HG02973 (cell line): ENCODE data around the gene LSP1.

Experiments used
- ATAC-seq: cut with Tn5 transposase; IDR thresholded peaks from one replicate; pipeline ENCODE4 v1.9.1; 2021; ENCODE audit warnings: moderate library complexity; ENCODE audit not compliant: unreplicated experiment

Gene LSP1

DNA sequence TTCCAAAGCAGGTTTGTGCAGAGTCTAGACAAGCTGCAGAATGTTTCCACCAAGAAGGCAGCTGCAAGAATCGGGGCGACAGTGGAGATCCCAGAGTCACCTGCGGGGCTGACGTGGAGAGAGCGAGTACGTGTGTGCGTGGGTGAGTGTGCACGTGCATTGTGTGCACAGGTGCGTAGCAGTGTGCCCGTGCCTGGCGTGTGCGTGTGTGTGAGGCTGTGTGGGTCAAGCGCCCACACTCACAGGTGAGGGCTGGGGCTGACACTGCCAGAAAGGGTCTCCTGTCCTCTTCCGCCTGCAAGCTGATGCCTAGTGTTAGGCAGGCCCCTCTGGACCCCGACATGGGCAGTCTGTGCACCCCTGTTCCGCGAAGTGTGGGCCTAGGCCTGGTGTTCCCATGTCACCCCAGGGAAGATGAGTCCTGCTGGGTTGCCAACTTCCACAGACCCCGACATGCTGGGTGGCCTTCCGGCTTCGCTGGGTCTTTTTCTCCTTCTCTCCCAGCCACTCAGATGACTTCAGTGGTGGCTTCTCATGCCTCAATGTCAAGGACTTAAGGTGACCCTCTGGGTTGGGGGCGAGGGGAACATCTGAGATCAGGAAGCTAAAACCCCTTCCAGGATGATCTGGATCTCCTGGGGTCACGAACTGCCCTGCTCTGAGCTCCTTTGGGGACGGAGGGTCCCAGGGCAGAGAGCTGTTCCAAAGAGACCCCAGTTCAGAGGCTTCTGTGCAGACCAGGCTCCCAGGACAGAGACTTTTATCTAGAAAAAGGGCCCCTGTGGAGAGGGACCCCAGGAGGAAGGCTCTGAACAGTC, 28.5 kb upstream of the LSP1 start:
- ATAC-seq = no peak

DNA sequence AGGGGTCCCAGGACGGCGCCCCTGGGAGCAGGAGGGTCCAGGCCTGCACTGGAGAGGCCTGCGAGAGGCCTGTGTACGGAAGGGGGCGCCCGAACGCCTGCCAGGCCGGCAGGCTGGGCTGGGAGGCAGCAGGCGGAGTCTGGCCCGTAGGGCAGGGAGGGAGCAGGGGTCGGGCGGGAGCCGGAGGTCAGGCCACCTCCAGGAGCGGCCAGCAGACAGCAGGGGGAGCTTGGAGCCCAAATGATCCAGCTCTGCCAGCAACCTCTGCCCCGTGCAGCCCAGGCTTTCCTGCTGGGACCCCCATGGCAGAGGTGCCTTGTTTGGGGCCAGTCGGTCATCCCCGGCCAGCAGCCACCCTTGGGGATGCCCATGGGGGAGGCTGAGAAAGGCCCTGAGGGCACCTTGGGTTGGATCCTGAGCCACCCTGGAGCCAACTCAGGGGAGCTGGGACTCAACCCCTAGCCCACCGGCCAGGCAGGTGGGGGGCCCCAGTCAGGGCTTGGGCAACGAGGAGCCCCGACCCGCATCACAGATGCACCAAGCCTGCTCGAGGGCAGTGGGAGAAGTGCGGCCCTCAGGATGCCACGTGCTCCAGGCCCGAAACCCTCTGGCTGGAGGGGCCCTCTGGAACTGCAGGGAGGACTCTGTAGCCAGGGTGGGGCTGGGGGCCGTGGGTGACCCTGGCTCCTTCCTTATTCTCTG, 27.7 kb upstream of the LSP1 start:
- no peak for ATAC-seq

DNA sequence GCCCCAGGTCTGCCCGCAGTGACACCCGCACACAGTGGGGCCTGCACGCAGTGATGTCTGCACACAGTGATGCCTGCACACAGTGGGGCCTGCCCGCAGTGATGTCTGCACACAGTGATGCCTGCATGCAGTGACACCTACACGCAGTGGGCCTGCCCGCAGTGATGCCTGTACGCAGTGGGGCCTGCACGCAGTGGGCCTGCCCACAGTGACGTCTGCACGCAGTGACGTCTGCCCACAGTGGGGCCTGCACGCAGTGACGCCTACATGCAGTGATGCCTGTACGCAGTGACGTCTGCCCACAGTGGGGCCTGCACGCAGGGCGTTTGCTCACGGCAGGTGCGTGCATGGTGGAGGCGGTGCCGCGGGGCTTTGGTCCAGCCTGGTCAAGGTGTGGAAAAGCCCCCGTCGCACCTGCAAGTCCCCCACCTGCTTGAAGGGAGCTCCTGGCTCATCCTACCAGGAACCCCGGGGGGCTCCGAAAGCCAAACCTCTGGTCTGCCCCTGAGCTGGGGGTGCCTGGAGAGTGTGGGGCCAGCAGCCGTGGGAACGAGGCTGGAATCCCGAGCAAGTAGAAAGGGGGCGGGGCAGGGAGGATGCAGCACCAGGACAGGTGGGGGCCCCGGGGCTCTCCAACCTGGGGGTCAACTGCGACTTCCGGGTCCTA, 27.0 kb upstream of the LSP1 start:
- ATAC-seq = no peak

DNA sequence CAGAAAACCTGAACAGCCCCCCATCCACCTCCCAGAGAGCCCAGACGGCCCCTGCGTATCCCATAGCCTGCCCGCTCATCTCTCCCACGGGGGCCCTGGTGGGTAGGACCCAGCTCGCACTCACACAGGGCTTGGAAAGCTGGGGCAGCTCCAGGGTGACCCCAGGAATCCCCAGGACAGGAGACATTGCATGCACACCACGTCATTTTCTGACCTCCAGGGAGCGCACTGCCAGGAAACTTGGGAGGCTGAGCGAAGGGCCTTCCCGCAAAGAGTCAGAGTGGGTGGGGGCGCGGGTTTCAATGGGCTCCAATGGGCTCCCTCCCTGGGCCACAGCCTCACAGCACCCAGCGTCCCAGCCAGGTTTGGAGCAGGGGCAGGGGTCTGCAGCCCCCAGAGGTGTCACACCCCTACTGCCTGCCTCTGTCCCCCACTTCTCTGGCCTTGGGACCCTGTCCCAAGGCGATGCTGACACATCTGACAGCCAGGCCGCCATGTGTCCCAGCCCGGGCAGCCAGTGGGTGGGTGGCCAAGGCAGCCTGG, 26.3 kb upstream of the LSP1 start:
- no peak for ATAC-seq

DNA sequence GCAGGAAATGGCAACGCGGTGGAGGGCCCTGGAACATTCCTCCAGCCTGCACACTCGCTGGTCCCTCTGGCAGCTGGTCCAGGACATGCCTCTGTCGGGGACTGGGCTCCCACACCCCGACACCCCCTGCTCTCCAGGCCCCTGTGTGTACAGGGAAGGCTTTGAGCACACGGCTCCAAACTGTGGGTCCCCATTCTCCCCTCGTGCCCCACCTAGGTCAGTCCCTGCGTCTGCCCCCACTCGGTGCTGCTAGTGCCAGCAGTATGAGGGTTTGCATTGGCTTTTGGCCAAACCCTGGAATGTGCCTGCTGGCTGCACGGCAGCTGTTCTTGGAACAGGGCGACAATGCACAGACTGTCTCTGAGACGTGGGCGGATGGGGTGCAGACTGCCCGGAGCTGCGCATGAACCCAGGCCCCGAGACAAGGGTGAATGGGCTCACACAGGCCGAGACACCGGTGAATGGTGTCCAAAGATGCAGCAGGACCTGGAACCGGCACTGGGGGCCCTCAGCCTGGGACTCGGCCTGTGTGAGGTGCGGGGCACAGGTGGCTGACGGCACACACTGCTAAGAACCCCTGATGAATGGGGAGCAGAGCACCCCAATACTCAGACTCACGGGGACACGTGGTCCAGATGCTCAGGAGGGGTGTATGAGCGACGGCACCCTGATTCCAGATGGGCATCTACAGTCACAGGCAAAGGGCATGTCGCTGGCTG, 25.6 kb upstream of the LSP1 start:
- no peak for ATAC-seq

DNA sequence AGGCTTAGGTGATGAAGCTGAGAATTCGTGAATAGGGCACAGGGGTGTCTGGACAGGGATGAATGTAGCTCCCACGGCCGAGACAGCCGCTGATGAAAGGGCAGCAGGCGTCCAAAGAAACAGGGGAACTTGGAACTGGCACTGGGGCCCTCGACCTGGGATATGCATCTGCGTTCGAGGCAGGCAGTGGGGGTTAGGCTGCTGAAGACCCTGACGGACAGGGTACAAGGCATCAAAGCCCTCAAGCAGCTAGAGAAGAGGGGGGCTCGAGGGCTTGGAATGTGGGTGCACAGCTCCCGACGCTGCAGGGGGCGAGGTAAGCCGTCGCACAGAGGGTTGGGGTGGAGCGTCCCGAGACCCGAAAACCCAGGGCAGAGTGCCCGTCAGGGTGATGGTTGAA, 25.0 kb upstream of the LSP1 start:
- ATAC-seq = no peak

DNA sequence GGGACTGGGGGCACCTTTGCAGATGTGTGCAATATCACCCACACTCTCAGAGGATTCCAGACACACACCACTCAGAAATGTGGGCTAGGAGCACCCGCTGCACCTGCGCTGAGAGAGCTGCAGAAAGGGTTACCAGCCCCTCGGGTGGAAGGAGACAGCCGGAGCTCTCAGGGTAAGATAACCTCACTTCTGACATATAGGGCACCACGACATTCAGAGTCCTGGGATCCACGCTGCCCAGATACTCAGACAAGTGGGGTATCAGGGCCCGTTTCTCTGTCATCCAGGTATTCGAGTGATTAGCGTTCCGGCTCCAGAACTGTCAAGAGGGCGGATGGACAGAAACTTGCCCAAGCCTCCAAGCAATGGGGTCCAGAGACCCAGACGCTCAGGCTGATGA, 24.3 kb upstream of the LSP1 start:
- ATAC-seq = no peak

DNA sequence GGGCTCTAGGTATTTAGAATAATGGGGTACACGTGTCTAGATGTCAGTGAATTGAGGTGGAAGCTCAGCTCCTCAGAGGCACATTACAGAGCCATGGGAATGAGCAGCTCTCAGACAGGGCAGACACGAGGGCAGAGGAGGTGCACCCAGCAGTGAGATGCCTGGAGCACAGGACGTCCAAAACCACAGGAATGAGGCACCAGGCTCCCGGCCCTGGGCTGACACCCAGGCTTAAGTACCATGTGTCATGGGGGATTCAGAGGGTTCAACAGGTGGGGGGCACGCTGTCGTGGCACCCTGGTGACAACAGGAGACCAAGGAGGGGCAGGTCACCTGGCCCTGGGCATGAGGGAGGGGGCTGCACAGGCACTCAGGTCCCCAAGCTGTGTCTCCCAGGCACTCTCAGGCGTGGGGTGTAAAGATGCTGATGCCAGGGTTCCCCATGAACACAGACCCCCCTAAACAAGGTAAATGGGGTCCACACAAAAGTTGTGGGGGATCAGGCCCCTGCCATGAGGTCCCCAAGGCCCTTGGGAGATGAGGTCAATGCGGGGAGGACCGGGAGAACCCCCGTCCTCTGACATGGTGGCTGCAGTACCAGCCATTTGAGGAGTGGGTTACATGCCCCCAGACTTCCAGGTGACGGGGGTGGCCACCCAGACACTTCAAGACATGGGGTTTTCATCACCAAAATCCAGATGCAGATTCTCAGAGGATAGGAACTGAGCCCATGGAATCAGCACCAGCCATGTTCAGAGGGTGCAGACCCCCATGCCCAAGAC, 23.7 kb upstream of the LSP1 start:
- ATAC-seq = no peak

DNA sequence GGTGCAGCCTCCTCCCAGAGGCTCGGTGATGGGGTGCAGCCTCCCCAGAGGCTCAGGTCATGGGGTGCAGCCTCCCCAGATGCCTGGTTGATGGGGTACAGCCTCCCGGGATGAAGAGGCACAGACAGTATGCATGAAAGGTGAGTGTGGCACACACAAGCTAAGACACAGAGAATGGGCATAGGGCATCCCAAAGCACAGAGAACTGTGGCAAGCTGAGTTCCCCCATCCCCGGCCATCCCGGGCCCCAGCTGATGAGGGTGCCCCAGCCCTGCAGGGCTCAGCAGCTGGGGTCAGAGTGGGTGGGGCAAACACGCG, 22.9 kb upstream of the LSP1 start:
- ATAC-seq = no peak

DNA sequence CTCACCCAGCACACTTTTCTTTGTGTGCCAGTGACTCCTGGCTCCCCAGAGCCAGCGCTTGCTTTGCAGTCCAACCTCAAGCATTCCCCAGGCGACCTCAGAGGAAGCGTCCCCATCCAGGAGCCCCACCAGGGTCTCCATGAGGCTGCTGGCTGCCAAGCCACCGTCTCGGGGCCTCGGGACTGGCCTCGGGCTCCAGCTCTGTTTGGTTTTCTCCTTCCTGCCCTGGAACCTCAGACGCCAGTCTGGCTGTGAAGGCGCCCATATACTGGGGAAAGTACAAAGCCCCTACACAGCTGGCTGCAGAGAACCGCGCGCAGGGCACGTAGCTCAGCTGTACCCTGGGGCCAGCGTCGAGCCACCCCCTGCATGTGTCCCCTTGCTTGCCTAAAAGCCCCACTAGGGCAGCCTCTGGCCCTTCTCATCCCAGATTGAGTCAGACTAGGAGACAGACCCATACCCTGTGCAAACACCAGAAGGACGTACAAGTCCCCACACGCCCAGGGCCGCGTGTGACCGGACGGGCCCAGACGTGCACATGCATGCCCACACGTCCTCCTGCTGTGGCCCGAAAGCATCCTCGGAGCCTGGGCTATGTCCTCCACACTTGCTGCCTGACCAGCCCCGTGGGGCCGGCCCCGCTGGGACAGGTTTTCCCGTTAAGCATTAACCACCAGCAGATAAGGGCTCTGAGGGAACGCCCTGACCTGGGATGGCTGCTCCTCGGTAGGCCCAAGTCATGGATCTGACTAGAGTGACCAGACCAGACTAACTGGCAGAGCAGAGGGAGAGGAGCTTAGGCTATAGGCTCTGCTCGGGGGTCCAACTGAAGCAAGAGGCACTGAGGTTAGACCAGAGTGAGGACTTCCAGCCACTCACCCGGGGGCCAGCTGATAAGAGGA, 22.3 kb upstream of the LSP1 start:
- no peak for ATAC-seq

DNA sequence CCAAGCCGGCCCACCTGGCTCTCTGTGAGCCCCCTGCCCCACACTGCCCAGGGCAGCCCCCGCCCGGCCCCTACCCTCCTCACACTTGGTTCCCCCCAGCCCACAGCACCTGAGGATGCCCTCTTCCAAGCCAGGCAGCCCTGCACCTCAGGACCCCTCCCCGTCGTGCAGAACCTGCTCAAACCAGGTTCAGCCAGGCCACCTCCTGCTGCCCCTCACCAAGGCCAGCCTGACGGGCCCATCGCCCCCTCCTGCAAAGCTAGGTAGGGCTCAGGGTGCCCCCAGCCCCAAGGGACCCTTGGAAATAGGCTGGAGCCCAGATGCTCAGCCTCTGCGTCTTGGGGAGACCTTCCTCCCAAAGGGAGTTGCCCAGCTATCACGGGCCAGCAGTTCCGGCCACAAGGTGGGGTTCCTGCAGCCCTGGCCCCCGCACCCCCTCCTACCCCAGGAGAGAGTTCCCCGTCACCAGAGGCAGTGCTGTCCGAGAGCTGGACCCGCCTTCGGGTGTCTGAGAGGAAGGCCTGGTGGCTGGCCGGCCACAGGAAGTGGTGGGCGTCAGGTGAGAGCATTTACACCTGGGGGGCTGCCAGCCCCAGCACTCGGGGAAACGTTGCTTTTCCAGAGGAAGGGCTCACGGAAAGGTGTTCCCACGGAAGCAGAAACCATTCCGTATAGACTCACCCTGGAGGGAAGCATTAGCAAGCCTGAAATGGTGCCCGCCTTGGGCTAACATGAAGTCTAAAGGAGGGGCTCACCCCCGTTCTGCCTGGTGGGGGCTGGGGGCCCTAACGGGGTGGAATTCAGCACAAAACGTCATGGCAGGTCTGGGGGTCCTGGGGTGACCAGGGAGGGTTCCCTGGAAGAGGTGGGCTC, 21.3 kb upstream of the LSP1 start:
- ATAC-seq = no peak

DNA sequence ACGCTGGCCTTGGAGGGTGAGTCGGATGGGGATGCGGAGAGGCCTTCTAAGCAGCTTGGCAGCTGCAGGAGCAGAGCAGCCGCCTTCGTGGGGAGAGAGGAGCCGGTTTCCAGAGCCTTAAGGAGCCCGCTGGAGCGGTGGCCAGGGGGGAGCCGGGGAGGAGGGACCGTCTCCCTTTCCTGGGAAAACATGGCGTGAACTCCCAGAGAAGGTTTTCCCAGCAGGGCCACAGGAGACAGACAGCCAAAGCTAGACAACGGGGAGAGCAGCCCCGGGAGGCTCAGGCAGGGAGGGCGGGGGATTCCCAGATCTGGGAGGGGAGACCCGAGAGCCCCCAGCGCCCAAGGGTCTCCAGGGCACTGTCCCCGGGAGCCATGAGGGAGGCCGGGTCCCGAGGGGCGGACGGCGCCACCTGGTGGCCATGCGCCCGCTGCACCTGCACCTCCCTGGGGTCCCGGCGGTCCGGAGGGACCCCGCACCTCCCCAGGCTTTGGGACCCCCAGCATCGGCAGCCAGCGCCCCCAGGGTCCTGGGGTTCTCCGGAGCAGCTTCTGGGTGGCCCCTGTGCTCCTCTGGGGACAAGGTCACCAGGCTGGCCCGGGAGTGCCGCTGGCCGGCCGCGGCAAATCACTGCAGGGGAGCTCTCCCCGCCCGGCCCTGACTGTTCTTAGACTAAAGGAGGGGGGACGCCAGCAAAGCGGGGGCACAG, 20.5 kb upstream of the LSP1 start:
- no peak for ATAC-seq

DNA sequence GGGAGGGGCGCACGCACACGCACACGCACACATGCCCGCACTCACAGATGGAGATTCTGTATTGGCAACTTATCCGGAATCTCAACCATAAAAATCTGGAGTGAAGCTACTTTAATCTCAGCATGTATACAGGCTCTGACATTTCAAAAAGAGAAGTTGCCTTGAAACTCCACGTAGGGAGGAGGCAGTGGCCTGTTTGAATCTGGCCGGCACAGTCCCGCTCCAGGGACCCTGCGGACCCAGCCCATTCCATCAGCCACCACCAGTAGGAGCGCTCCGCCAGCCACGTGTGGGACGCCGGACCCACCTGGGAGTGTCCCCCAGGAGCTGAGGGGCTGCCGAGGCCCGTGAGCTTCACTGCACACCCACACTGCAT, 20.0 kb upstream of the LSP1 start:
- ATAC-seq = no peak

DNA sequence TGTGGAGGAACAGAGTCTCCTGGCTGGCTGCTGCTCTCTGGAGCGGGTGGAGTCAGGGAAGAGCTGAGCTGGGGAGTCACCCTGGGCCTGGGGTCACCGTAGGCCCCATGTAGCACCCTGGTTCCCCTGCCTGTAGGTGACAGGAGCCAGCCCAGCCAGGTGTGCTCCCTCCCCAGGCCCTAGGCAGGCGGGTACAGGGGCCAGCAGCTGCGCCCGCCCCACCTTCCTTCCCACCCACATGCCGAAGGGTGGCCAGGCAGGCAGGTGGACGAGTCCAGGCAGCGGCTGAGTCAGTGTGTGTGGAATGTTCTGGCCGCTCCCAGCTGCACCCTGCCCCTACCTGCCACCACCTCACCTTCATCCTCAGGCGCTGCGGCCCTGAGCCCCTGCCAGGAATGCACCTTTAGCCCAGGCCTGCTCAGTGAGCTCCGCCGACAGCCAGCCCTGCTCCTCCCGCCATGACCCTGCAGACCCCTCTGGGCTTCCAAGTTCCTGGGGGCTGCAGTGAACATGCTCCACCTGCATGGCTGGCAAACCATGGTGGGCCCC, 18.7 kb upstream of the LSP1 start:
- no peak for ATAC-seq

DNA sequence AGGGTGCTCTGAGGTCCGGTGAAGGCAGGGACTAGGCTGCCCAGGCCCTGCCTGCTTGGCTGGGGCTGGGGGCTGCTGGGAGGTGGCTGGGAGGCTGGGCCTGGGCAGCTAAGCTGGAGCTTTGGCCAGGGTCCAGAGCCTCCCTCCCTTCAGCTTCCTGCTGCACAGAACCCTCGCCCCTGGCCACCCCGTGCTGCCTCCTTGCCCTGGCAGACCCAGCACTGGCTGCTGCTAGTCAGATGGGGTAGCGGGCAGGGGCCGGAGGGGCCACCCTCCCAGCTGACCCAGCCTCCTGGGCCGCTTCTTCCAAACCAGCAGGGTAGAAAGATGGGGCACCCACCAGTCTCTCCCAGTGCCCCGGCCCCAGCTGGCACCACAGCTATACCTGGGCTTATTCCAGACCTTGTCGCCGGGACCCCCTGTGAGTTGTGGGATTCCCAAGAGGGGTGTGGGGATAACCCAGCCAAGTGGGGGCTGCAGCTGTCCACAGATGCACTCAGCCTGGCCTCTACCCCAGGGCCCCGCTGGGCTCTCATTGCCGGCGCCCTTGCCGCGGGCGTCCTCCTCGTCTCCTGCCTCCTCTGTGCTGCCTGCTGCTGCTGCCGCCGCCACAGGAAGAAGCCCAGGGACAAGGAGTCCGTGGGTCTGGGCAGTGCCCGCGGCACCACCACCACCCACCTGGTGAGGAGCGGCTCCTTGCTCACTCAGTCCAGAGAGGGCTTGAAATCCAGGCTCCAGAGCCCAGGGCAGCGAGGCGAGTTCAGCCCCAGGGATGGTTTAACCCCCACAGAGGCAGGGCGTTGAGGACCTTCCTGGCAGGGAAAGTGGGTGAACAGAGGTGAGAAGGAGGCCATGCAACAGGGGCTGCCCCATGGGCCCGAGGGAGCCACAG, 17.9 kb upstream of the LSP1 start, which contains the start of gene SYT8:
Gene SYT8 (plus strand): TSS at position 212 of the 892 bp plus-strand sequence. CDS start 116 bp downstream, at position 328.
- ATAC-seq = no peak

DNA sequence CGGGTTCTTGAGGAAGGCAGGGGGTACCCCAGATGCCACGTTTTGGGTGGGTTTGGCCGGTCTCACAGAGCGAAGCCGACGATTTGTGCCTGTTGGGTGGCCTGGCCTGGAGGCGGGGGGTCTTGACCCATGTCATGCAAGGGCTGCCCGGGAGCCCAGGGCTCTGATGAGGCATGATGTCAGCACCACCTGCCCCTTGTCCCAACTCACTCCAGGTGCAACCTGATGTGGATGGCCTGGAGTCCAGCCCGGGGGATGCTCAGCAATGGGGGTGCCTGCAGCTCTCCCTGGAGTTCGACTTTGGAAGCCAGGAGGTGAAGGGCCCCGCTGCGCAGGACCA, 17.2 kb upstream of the LSP1 start:
- no peak for ATAC-seq
